H9 (cell line): ENCODE data around the gene FBXO34. TPM values are rescaled to one million over a fixed set of nuclear protein-coding genes. Genes with fewer than 3 reads are reported as not detected.

Source experiments
- DNase-seq: peaks from one replicate; pipeline ENCODE4 v3.0.0-alpha.2; 2017
- H2AFZ ChIP-seq: one replicate; pipeline ENCODE4 v1.6.1; 2013; ENCODE audit warnings: mild to moderate bottlenecking, low read length, control low read depth, moderate library complexity
- H2AK5ac ChIP-seq: 2 replicates; pipeline ENCODE4 v1.6.1; 2013; ENCODE audit warnings: low read length, control low read depth, mixed read lengths; ENCODE audit not compliant: insufficient read length
- H2BK120ac ChIP-seq: one replicate; pipeline ENCODE4 v1.6.1; 2013; ENCODE audit warnings: low read depth, mild to moderate bottlenecking, low read length, control low read depth, inconsistent platforms; ENCODE audit not compliant: poor library complexity, severe bottlenecking
- H2BK12ac ChIP-seq: 2 replicates; pipeline ENCODE4 v1.6.1; 2013; ENCODE audit warnings: low read length, control low read depth, mixed read lengths, low read depth; ENCODE audit not compliant: insufficient read length
- H2BK15ac ChIP-seq: 2 replicates; pipeline ENCODE4 v1.6.1; 2013; ENCODE audit warnings: low read depth, low read length, control low read depth
- H2BK20ac ChIP-seq: one replicate; pipeline ENCODE4 v1.6.1; 2013; ENCODE audit warnings: low read depth, mild to moderate bottlenecking, low read length, control low read depth, inconsistent platforms; ENCODE audit not compliant: poor library complexity, severe bottlenecking
- H2BK5ac ChIP-seq: 2 replicates; pipeline ENCODE4 v1.6.1; 2013; ENCODE audit warnings: low read length, control low read depth, mixed read lengths; ENCODE audit not compliant: insufficient read length
- H3K14ac ChIP-seq: 2 replicates; pipeline ENCODE4 v1.6.1; 2013; ENCODE audit warnings: low read length, control low read depth; ENCODE audit not compliant: insufficient read depth
- H3K18ac ChIP-seq: 2 replicates; pipeline ENCODE4 v1.6.1; 2013; ENCODE audit warnings: low read depth, mild to moderate bottlenecking, mixed read lengths, low read length, control low read depth; ENCODE audit not compliant: insufficient read length
- H3K23ac ChIP-seq: 2 replicates; pipeline ENCODE4 v1.6.1; 2013; ENCODE audit warnings: low read length, control low read depth, mixed read lengths, low read depth; ENCODE audit not compliant: insufficient read length
- H3K23me2 ChIP-seq: 2 replicates; pipeline ENCODE4 v1.6.1; 2013; ENCODE audit warnings: low read depth, mild to moderate bottlenecking, mixed read lengths, low read length, control low read depth; ENCODE audit not compliant: insufficient read length, poor library complexity, severe bottlenecking
- H3K27ac ChIP-seq: 2 replicates; pipeline ENCODE4 v1.5.1; 2013; ENCODE audit warnings: low read length, control low read depth, mixed read lengths, low read depth; ENCODE audit not compliant: insufficient read length
- H3K27me3 ChIP-seq: 2 replicates; pipeline ENCODE4 v1.6.1; 2013; ENCODE audit warnings: low read length, control low read depth, inconsistent platforms; ENCODE audit not compliant: insufficient read depth
- H3K4ac ChIP-seq: 2 replicates; pipeline ENCODE4 v1.6.1; 2013; ENCODE audit warnings: low read depth, mild to moderate bottlenecking, control low read depth, inconsistent platforms, low read length, moderate library complexity
- H3K4me1 ChIP-seq: 2 replicates; pipeline ENCODE4 v1.6.1; 2013; ENCODE audit warnings: low read length, control low read depth, inconsistent platforms; ENCODE audit not compliant: insufficient read depth
- H3K4me2 ChIP-seq: 2 replicates; pipeline ENCODE4 v1.6.1; 2013; ENCODE audit warnings: low read length, control low read depth, mixed read lengths; ENCODE audit not compliant: insufficient read length, insufficient read depth
- H3K56ac ChIP-seq: 2 replicates; pipeline ENCODE4 v1.6.1; 2013; ENCODE audit warnings: low read depth, mild to moderate bottlenecking, mixed read lengths, low read length, control low read depth; ENCODE audit not compliant: insufficient read length
- H3K79me1 ChIP-seq: 2 replicates; pipeline ENCODE4 v1.6.1; 2013; ENCODE audit warnings: low read depth, mild to moderate bottlenecking, moderate library complexity, low read length, control low read depth, inconsistent platforms; ENCODE audit not compliant: insufficient read depth, poor library complexity, severe bottlenecking
- H3K79me2 ChIP-seq: 2 replicates; pipeline ENCODE4 v1.6.1; 2013; ENCODE audit warnings: low read length, control low read depth, inconsistent platforms; ENCODE audit not compliant: insufficient read depth
- H3K9ac ChIP-seq: 2 replicates; pipeline ENCODE4 v1.6.1; 2013; ENCODE audit warnings: low read length, control low read depth, mixed read lengths; ENCODE audit not compliant: insufficient read length; ENCODE audit errors: extremely low read depth
- H3K9me3 ChIP-seq: one replicate; pipeline ENCODE4 v1.6.1; 2013; ENCODE audit warnings: low read depth, low read length, inconsistent platforms; ENCODE audit not compliant: control insufficient read depth
- H3T11ph ChIP-seq: one replicate; pipeline ENCODE4 v1.6.1; 2013; ENCODE audit warnings: mild to moderate bottlenecking, low read length, control low read depth, inconsistent platforms
- H4K20me1 ChIP-seq: one replicate; pipeline ENCODE4 v1.6.1; 2013; ENCODE audit not compliant: control insufficient read depth, insufficient read length, insufficient read depth
- H4K5ac ChIP-seq: 2 replicates; pipeline ENCODE4 v1.6.1; 2013; ENCODE audit warnings: low read depth, mild to moderate bottlenecking, mixed read lengths, low read length, control low read depth; ENCODE audit not compliant: insufficient read length
- H4K8ac ChIP-seq: replicated peaks from 2 replicates; pipeline ENCODE4 v1.6.1; 2013; ENCODE audit warnings: low read length, control low read depth, mixed read lengths, low read depth; ENCODE audit not compliant: insufficient read length
- H4K91ac ChIP-seq: 2 replicates; pipeline ENCODE4 v1.6.1; 2013; ENCODE audit warnings: low read depth, mild to moderate bottlenecking, moderate library complexity, mixed read lengths, low read length, control low read depth; ENCODE audit not compliant: insufficient read length
- H3K27ac Mint-ChIP-seq, 3 experiments: 2 replicates in 2 of 3; 3 replicates in 1 of 3; pipeline ENCODE4 v1.8.0; 2020 to 2021; ENCODE audit warnings: mixed read lengths in 3 of 3, mild to moderate bottlenecking in 1 of 3, moderate library complexity in 1 of 3
- H3K27me3 Mint-ChIP-seq: 2 replicates; pipeline ENCODE4 v1.8.0; 2021; ENCODE audit warnings: low read depth, mild to moderate bottlenecking, moderate library complexity, mixed read lengths
- H3K36me3 Mint-ChIP-seq, 3 experiments: 2 replicates in 2 of 3; 3 replicates in 1 of 3; pipeline ENCODE4 v1.8.0; 2020 to 2021; ENCODE audit warnings: low read depth in 3 of 3, mixed read lengths in 3 of 3; ENCODE audit not compliant: insufficient read depth in 1 of 3
- H3K4me1 Mint-ChIP-seq, 2 experiments: 2 replicates each; pipeline ENCODE4 v1.8.0; 2020; ENCODE audit warnings: mixed read lengths in 2 of 2
- H3K4me3 Mint-ChIP-seq, 2 experiments: 2 replicates in 1 of 2; 3 replicates in 1 of 2; pipeline ENCODE4 v1.8.0; 2020 to 2021; ENCODE audit warnings: mild to moderate bottlenecking in 2 of 2, mixed read lengths in 2 of 2, moderate library complexity in 1 of 2
- H3K9me3 Mint-ChIP-seq, 2 experiments: 2 replicates in 1 of 2; 3 replicates in 1 of 2; pipeline ENCODE4 v1.8.0; 2020; ENCODE audit warnings: mild to moderate bottlenecking in 2 of 2, mixed read lengths in 2 of 2, moderate library complexity in 1 of 2
- WGBS: extraction: QIAGEN DNeasy Blood & Tissue Kit; methylation state at CpG from one replicate; pipeline ENCODE4 v1.1.7; 2013; ENCODE audit warnings: missing lambda C conversion rate, low lambda C conversion rate, mixed read lengths; ENCODE audit not compliant: insufficient read length; ENCODE audit errors: extremely low coverage; 5-methylcytosine and 5-hydroxymethylcytosine counted together
- total RNA-seq: library from RNA; stranded (reverse); gene quantifications from 2 replicates; pipeline ENCODE4 v1.2.1, GENCODE V29; 2021
- TF ChIP-seq, protein P1 (sequence below): fragments of 200-600 bp; sonication (generic); conservative IDR thresholded peaks from 3 replicates; pipeline ENCODE4 v1.8.0; 2021; ENCODE audit warnings: antibody characterized with exemption, mild to moderate bottlenecking

The FBXO34 gene
- total RNA-seq, 1 experiment from 2014 or later, result 12.0 TPM

- Histone ChIP-seq H2BK12ac (no peak overlapping the region), H3K4me2 (no peak overlapping the region), H4K91ac (no peak overlapping the region), H2BK20ac (no peak overlapping the region), H4K20me1 (no peaks in the 10 kb centered on the region), H3K9me3 (no peaks in the 10 kb centered on the region), H3K18ac (no peak overlapping the region), H3K79me1 (peaks cover 10% of the 10 kb centered on the region), H3K23me2 (no peaks in the 10 kb centered on the region), H4K8ac (no peak overlapping the region), H3K23ac (no peak overlapping the region), H4K5ac (no peak overlapping the region), H2BK5ac (no peak overlapping the region), H2BK120ac (no peak overlapping the region), H2BK15ac (no peak overlapping the region), H3K27ac (no peak overlapping the region), H3K4me1 (peaks cover 3% of the 10 kb centered on the region; the same call in 1 of the 2 replicates), H3K14ac (no peak overlapping the region), H2AK5ac (no peak overlapping the region), H3K27me3 (no peaks in the 10 kb centered on the region), H3K56ac (no peak overlapping the region), H3K9ac (no peak overlapping the region), H3K4ac (no peak overlapping the region), H3T11ph (no peak overlapping the region), H3K79me2 (no peaks in the 10 kb centered on the region), H2AFZ (no peak overlapping the region)
- Mint-ChIP-seq H3K27ac (no peak overlapping the region), H3K4me3 (no peak overlapping the region), H3K4me1 (peaks cover 23 to 27% of the 10 kb centered on the region in 2 experiments), H3K9me3 (no peaks in the 10 kb centered on the region), H3K36me3 (no peaks in the 10 kb centered on the region; a peak in 1 of 7 replicates), H3K27me3 (no peaks in the 10 kb centered on the region; the same call in 1 of the 2 replicates)
- no CpG with 5 or more reads among the region's 2 CpGs for WGBS
- DNase-seq, result no peak
- TF ChIP-seq, protein P1, sequence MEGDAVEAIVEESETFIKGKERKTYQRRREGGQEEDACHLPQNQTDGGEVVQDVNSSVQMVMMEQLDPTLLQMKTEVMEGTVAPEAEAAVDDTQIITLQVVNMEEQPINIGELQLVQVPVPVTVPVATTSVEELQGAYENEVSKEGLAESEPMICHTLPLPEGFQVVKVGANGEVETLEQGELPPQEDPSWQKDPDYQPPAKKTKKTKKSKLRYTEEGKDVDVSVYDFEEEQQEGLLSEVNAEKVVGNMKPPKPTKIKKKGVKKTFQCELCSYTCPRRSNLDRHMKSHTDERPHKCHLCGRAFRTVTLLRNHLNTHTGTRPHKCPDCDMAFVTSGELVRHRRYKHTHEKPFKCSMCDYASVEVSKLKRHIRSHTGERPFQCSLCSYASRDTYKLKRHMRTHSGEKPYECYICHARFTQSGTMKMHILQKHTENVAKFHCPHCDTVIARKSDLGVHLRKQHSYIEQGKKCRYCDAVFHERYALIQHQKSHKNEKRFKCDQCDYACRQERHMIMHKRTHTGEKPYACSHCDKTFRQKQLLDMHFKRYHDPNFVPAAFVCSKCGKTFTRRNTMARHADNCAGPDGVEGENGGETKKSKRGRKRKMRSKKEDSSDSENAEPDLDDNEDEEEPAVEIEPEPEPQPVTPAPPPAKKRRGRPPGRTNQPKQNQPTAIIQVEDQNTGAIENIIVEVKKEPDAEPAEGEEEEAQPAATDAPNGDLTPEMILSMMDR, result no peak
Measured at GRCh38 chr14:55336162-55336561, 64.9 kb downstream of the FBXO34 start.
